Middle frontal gyrus (tissue), 1 donor: ENCODE measurements around the gene POM121.
"Not testable (repeated sequence)": the region's sequence is repeated elsewhere in the genome, so short reads cannot be mapped to it uniquely, and the experiment has no call there.

ENCODE experiments used
- DNase-seq: peaks from one replicate; pipeline ENCODE4 v3.0.0-alpha.2; 2015; ENCODE audit warnings: low spot score; ENCODE audit errors: extremely low spot score

Gene POM121

GRCh38 chr7:72995484-72995883 lies 70.6 kb downstream of the POM121 start:
- not testable (repeated sequence) for DNase-seq

GRCh38 chr7:72997447-72997846 lies 72.6 kb downstream of the POM121 start:
- DNase-seq: not testable (repeated sequence)

- DNase-seq: not testable (repeated sequence)
These were observed 73.1 kb downstream of the POM121 start for GRCh38 chr7:72997887-72998468.
